WERI-Rb-1 (cell line): ENCODE data around the gene SETD1B.
A peak's percentile ranks its signal among the peaks of the same experiment; 100 is the strongest.
"Not testable (repeated sequence)": the region's sequence is repeated elsewhere in the genome, so short reads cannot be mapped to it uniquely, and the experiment has no call there.

Experiments
- DNase-seq: peaks from one replicate; pipeline ENCODE4 v3.0.0-alpha.2; 2020
- H3K27ac ChIP-seq: fragments of 250-450 bp; sonication (Bioruptor Pico); 2 replicates; pipeline ENCODE4 v1.5.1; 2020; ENCODE audit warnings: mild to moderate bottlenecking, moderate library complexity
- H3K27me3 ChIP-seq: fragments of 250-450 bp; sonication (Bioruptor Pico); 2 replicates; pipeline ENCODE4 v1.5.1; 2021; ENCODE audit warnings: mild to moderate bottlenecking, low read depth, moderate library complexity; ENCODE audit not compliant: insufficient read depth, severe bottlenecking
- H3K36me3 ChIP-seq: fragments of 250-450 bp; sonication (Bioruptor Pico); 2 replicates; pipeline ENCODE4 v1.5.1; 2020; ENCODE audit warnings: mild to moderate bottlenecking, moderate library complexity
- H3K4me3 ChIP-seq: 2 replicates; pipeline ENCODE4 v1.5.1; 2011; ENCODE audit warnings: low read depth, mild to moderate bottlenecking, control low read depth, low read length
- H3K9me3 ChIP-seq: fragments of 250-450 bp; sonication (Bioruptor Pico); 2 replicates; pipeline ENCODE4 v1.5.1; 2021; ENCODE audit warnings: mild to moderate bottlenecking, moderate library complexity; ENCODE audit not compliant: severe bottlenecking
- CTCF ChIP-seq: IDR thresholded peaks from 2 replicates; pipeline ENCODE4 v1.5.1; 2011; ENCODE audit warnings: low read depth, mild to moderate bottlenecking, control low read depth, inconsistent platforms, low read length

The SETD1B gene

GRCh38 chr12:121858662-121859572 is 55.1 kb downstream of the SETD1B start, which contains the start of gene HPD:
HPD (minus strand) TSS chr12:121858859; CDS start chr12:121858823, 36 bp downstream.
- Histone ChIP-seq H3K9me3 (no peaks in the 10 kb centered on the region), H3K4me3 (no peak within 1 kb of the TSS), H3K27me3 (no peaks in the 10 kb centered on the region), H3K36me3 (no peaks in the 10 kb centered on the region), H3K27ac (peak within 1 kb of the TSS; percentile 29; the same call in 1 of the 2 replicates)
- no peak for DNase-seq
- no peak for TF ChIP-seq CTCF

- H3K36me3 ChIP-seq, result no peaks in the 10 kb centered on the region
- H3K9me3 ChIP-seq, result no peaks in the 10 kb centered on the region
- DNase-seq, result no peak
- TF ChIP-seq CTCF, result no peak
- no peaks in the 10 kb centered on the region for H3K27me3 ChIP-seq
- no peak overlapping the region for H3K4me3 ChIP-seq
- H3K27ac ChIP-seq, result no peak overlapping the region
Measured at GRCh38 chr12:121860257-121860656, 56.4 kb downstream of the SETD1B start.

GRCh38 chr12:121860699-121861098 is 56.9 kb downstream of the SETD1B start:
- not testable (repeated sequence) for DNase-seq, H3K4me3 ChIP-seq, H3K27me3 ChIP-seq, H3K9me3 ChIP-seq, H3K36me3 ChIP-seq
- 0 out of 2 replicates have a peak overlapping the region, but pooled peaks have one; percentile 5 for H3K27ac ChIP-seq

- peak; percentile 37 for DNase-seq
- Histone ChIP-seq H3K27me3 (no peaks in the 10 kb centered on the region), H3K4me3 (peak overlapping the region; percentile 24), H3K27ac (peak overlapping the region; percentile 65), H3K9me3 (no peaks in the 10 kb centered on the region), H3K36me3 (no peaks in the 10 kb centered on the region)
- TF ChIP-seq CTCF, result no peak
Measured at GRCh38 chr12:121861636-121862254, 57.9 kb downstream of the SETD1B start.

GRCh38 chr12:121866331-121866730 is 62.5 kb downstream of the SETD1B start:
- no peaks in the 10 kb centered on the region for H3K27me3 ChIP-seq
- no peak for TF ChIP-seq CTCF
- H3K36me3 ChIP-seq, result no peaks in the 10 kb centered on the region
- H3K9me3 ChIP-seq, result no peaks in the 10 kb centered on the region
- H3K27ac ChIP-seq, result no peak overlapping the region
- no peak for DNase-seq
- H3K4me3 ChIP-seq, result no peak overlapping the region

- not testable (repeated sequence) for DNase-seq, H3K9me3 ChIP-seq, H3K36me3 ChIP-seq, H3K27ac ChIP-seq, H3K27me3 ChIP-seq, H3K4me3 ChIP-seq
Measured at GRCh38 chr12:121869229-121869628, 65.4 kb downstream of the SETD1B start.
